ENCODE results near the gene DMC1.

DMC1 gene

GRCh38 chr22:38469306-38469781 lies 100.6 kb downstream of the DMC1 start:
- no peak for DNase-seq (ENCODE audit: low read depth in 3 of 3)
